ENCODE results near the gene TMEM59L. TPM values are rescaled to one million over a fixed set of nuclear protein-coding genes. Genes with fewer than 3 reads are reported as not detected.

Gene TMEM59L
- total and polyA plus RNA-seq, 9 of the 15 experiments (the other 6 are each of a cell fraction or from before 2014, with no cell fraction given), result 0.37 TPM; not detected in 8

DNA sequence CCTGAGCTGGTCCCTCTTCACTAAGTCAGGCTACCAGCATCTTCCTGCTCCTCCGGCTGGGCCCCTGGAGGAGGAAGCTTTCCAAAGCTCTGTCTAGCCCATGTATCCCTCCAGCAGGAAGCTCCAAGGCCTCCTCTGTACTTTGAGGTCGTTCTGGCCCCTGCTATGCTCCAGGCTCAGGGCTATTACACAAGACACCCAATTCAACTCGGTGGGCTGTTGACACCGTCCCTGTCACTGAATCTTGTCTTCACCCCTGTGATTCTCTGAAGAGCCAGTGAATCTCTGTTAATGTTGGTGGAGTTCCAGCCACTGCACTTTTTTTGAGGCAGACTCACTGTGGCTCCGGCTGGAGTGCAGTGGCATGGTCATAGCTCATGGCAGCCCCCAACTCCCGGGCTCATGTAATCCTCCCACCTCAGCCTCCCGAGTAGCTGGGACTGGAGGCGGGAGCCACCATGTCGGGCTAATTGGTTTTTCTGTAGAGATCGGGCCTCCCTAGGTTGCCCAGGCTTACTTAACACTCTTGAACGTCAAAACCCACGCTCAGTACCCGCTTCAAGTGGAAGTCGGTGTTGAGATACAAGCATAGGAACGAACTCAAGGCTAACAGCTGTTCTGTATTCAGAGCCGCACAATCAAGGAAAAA, 24.6 kb upstream of the TMEM59L start:
- intact Hi-C loops (cut with micrococcal nuclease) (loop anchor here (2.0 kb wide), 2 partner anchors 17 to 67 kb away; partner anchors contain the start of gene UBA52), in situ Hi-C loops (cut with MboI) (no loop called here)
- ATAC-seq (peak; percentile 1), FAIRE-seq (peak; percentile 80), DNase-seq (ENCODE audit: extremely low read depth in 1 of 4, low spot score in 3 of 4) (peak in 2 of 4 experiments; percentile 18 to 46)
- peak overlapping the region; percentile 89 for H3K4me2 ChIP-seq (ENCODE audit: insufficient read depth, low read length)
- peaks cover 6% of the 10 kb centered on the region; the same call in 1 of the 2 replicates for H4K20me1 ChIP-seq (replicated peaks; ENCODE audit: control insufficient read depth, insufficient read depth, low read length)
- ChIA-PET POLR2A (interaction anchor here (0.7 to 5.4 kb wide), 10 partner anchors 9 to 347 kb away, joined by 3 to 39 read pairs (median 4); partner anchors contain the start of genes KXD1 and UBA52), CTCF (ENCODE audit: low intra/inter-chr PET ratio) (interaction anchor here (1.6 kb wide), 1 partner anchor 260 kb away, joined by 4 read pairs; no protein-coding TSS in a partner anchor)
- H2AFZ ChIP-seq (ENCODE audit: low read depth, low read length), result peak overlapping the region; percentile 79
- H3K27ac ChIP-seq (ENCODE audit: extremely low read depth, low read depth, low read length), result peak overlapping the region; percentile 79
- H3K9ac ChIP-seq (ENCODE audit: insufficient read depth in 1 of 2, low read depth in 2 of 2, low read length in 2 of 2), result peak overlapping the region; percentile 85 to 93
- H3K27me3 ChIP-seq (ENCODE audit: control insufficient read depth in 2 of 2, insufficient read depth in 2 of 2, low read length in 2 of 2), result no peaks in the 10 kb centered on the region
- H3K79me2 ChIP-seq (ENCODE audit: control insufficient read depth, insufficient read depth, low read length), result peaks cover 24% of the 10 kb centered on the region
- H3K9me3 ChIP-seq (replicated peaks; ENCODE audit: control insufficient read depth, insufficient read depth, low read depth, low read length), result no peaks in the 10 kb centered on the region
- BruUV-seq (replicated peaks), result TSS peak; percentile 90
- H3K9me1 ChIP-seq (ENCODE audit: control insufficient read depth, insufficient read depth, low read length), result no peaks in the 10 kb centered on the region
- peak overlapping the region; percentile 71 for H3K4me3 ChIP-seq
- H3K4me1 ChIP-seq (replicated peaks in 1 of 2; ENCODE audit: control insufficient read depth in 2 of 2, insufficient read depth in 2 of 2, low read length in 2 of 2), result peaks cover 14 to 53% of the 10 kb centered on the region in 2 experiments
- H3K36me3 ChIP-seq (ENCODE audit: control insufficient read depth, insufficient read depth, low read length), result peaks cover 5% of the 10 kb centered on the region; the same call in 2 of the 3 replicates
- WGBS (ENCODE audit: insufficient coverage, low coverage, missing lambda C conversion rate), result 10% methylated on average over 16 of the region's 16 CpGs
- TF ChIP-seq TOE1 (IDR thresholded peaks at IDR 0.05; ENCODE audit: borderline replicate concordance) (no peak), TOE1 (CRISPR knock-in tag; IDR thresholded peaks at IDR 0.05; ENCODE audit: borderline replicate concordance, low read depth) (no peak), ZNF586 (CRISPR knock-in tag; conservative IDR thresholded peaks at IDR 0.05) (no peak), SIX5 (IDR thresholded peaks at IDR 0.05; ENCODE audit: borderline replicate concordance in 1 of 2, insufficient read depth in 1 of 2, low read depth in 1 of 2, low read length in 2 of 2) (no peak), ZNF407 (IDR thresholded peaks at IDR 0.05; ENCODE audit: low read depth) (0 out of 2 replicates have a peak, but pooled peaks have one; percentile 29), NR1H2 (CRISPR knock-in tag; IDR thresholded peaks at IDR 0.05) (no peak)
- TF ChIP-seq, protein P1, sequence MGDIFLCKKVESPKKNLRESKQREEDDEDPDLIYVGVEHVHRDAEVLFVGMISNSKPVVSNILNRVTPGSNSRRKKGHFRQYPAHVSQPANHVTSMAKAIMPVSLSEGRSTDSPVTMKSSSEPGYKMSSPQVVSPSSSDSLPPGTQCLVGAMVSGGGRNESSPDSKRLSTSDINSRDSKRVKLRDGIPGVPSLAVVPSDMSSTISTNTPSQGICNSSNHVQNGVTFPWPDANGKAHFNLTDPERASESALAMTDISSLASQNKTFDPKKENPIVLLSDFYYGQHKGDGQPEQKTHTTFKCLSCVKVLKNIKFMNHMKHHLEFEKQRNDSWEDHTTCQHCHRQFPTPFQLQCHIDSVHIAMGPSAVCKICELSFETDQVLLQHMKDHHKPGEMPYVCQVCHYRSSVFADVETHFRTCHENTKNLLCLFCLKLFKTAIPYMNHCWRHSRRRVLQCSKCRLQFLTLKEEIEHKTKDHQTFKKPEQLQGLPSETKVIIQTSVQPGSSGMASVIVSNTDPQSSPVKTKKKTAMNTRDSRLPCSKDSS (IDR thresholded peaks at IDR 0.05; ENCODE audit: low read depth, partially characterized antibody), result no peak
- TF ChIP-seq, protein P2, sequence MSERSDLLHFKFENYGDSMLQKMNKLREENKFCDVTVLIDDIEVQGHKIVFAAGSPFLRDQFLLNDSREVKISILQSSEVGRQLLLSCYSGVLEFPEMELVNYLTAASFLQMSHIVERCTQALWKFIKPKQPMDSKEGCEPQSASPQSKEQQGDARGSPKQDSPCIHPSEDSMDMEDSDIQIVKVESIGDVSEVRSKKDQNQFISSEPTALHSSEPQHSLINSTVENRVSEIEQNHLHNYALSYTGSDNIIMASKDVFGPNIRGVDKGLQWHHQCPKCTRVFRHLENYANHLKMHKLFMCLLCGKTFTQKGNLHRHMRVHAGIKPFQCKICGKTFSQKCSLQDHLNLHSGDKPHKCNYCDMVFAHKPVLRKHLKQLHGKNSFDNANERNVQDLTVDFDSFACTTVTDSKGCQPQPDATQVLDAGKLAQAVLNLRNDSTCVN (CRISPR knock-in tag; IDR thresholded peaks at IDR 0.05), result peak; percentile 73; the same call in 1 of the 2 replicates
